ENCODE results near the gene ATP5F1C.
"Not testable (repeated sequence)": the region's sequence is repeated elsewhere in the genome, so short reads cannot be mapped to it uniquely, and the experiment has no call there.

ATP5F1C gene

GRCh38 chr10:7808686-7809267, 20.8 kb downstream of the ATP5F1C start:
- DNase-seq (ENCODE audit: extremely low read depth, low read depth), result no peak
- TF ChIP-seq CTCF (IDR thresholded peaks at IDR 0.05; ENCODE audit: low read depth, low read length, missing control alignments), result no peak
- H3K4me3 ChIP-seq (replicated peaks; ENCODE audit: low read depth, low read length), result no peak overlapping the region

- H3K4me3 ChIP-seq (replicated peaks; ENCODE audit: low read depth, low read length), result no peak overlapping the region
- no peak for TF ChIP-seq CTCF (IDR thresholded peaks at IDR 0.05; ENCODE audit: low read depth, low read length, missing control alignments)
- DNase-seq (ENCODE audit: extremely low read depth, low read depth), result no peak
Measured at GRCh38 chr10:7810443-7810842, 22.5 kb downstream of the ATP5F1C start.

- no peak for TF ChIP-seq CTCF (IDR thresholded peaks at IDR 0.05; ENCODE audit: low read depth, low read length, missing control alignments)
- H3K4me3 ChIP-seq (replicated peaks; ENCODE audit: low read depth, low read length), result no peak overlapping the region
- no peak for DNase-seq (ENCODE audit: extremely low read depth, low read depth)
Measured at GRCh38 chr10:7811000-7811399, 23.0 kb downstream of the ATP5F1C start.

- DNase-seq (ENCODE audit: extremely low read depth, low read depth); H3K4me3 ChIP-seq (replicated peaks; ENCODE audit: low read depth, low read length): not testable (repeated sequence)
Measured at GRCh38 chr10:7811743-7812142, 23.8 kb downstream of the ATP5F1C start.

- no peak for DNase-seq (ENCODE audit: extremely low read depth, low read depth)
- no peak overlapping the region for H3K4me3 ChIP-seq (replicated peaks; ENCODE audit: low read depth, low read length)
- TF ChIP-seq CTCF (IDR thresholded peaks at IDR 0.05; ENCODE audit: low read depth, low read length, missing control alignments), result no peak
Measured at GRCh38 chr10:7813481-7813880, 25.5 kb downstream of the ATP5F1C start.

GRCh38 chr10:7817576-7817975, 29.6 kb downstream of the ATP5F1C start:
- DNase-seq (ENCODE audit: extremely low read depth, low read depth), result no peak
- H3K4me3 ChIP-seq (replicated peaks; ENCODE audit: low read depth, low read length), result peak overlapping the region; percentile 92
- TF ChIP-seq CTCF (IDR thresholded peaks at IDR 0.05; ENCODE audit: low read depth, low read length, missing control alignments), result no peak

GRCh38 chr10:7817984-7818294, 30.0 kb downstream of the ATP5F1C start:
- DNase-seq (ENCODE audit: extremely low read depth, low read depth), result no peak
- H3K4me3 ChIP-seq (replicated peaks; ENCODE audit: low read depth, low read length), result peak overlapping the region; percentile 92
- TF ChIP-seq CTCF (IDR thresholded peaks at IDR 0.05; ENCODE audit: low read depth, low read length, missing control alignments), result no peak

All from HFF-Myc (cell line).